NT2/D1 (cell line): ENCODE data around the gene PDK2.

Source experiments
- DNase-seq: peaks from one replicate; pipeline ENCODE4 v3.0.0-alpha.2; 2011; ENCODE audit warnings: low read depth, low spot score
- H3K27me3 ChIP-seq: 2 replicates; pipeline ENCODE4 v1.6.0; 2011; ENCODE audit warnings: mild to moderate bottlenecking; ENCODE audit not compliant: insufficient read length, insufficient read depth
- H3K36me3 ChIP-seq: 2 replicates; pipeline ENCODE4 v1.6.1; 2011; ENCODE audit warnings: mild to moderate bottlenecking, low read length, mixed read lengths; ENCODE audit not compliant: insufficient read depth, insufficient read length
- H3K4me1 ChIP-seq: 2 replicates; pipeline ENCODE4 v1.5.1; 2011; ENCODE audit not compliant: insufficient read depth, insufficient read length
- H3K4me3 ChIP-seq: 2 replicates; pipeline ENCODE4 v1.5.1; 2011; ENCODE audit warnings: low read depth; ENCODE audit not compliant: insufficient read length
- H3K9ac ChIP-seq: 2 replicates; pipeline ENCODE4 v1.6.0; 2011; ENCODE audit warnings: low read depth; ENCODE audit not compliant: insufficient read length
- H3K9me3 ChIP-seq: 2 replicates; pipeline ENCODE4 v1.5.1; 2011; ENCODE audit warnings: mild to moderate bottlenecking, low read length; ENCODE audit not compliant: insufficient read depth
- SUZ12 ChIP-seq: IDR thresholded peaks from 2 replicates; pipeline ENCODE4 v1.6.1; 2011; ENCODE audit not compliant: insufficient read length, insufficient read depth; ENCODE audit errors: extremely low read depth
- YY1 ChIP-seq: IDR thresholded peaks from 2 replicates; pipeline ENCODE4 v1.6.1; 2011; ENCODE audit not compliant: insufficient read length, insufficient read depth
- ZNF274 ChIP-seq: IDR thresholded peaks from 2 replicates; pipeline ENCODE4 v1.6.1; 2011; ENCODE audit warnings: mild to moderate bottlenecking, low read depth, low read length

PDK2 gene

DNA sequence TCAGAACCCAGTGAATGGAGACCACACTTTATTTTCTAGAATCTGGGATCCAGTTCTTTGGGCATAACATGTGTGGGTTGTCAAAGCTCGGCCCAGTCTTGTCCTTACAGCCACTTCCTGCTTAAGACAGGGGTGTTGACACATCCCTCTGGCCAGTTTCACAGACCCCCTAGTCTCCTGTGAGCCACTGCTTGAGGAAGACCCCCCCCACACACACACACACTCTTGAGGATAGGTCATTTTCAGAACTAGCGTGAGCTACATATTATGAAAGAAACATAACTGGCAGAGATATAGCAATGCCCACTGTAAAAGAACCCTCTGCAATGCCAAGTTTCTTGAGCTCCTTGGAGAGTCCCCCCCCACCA is 3.2 kb upstream of the PDK2 start:
- TF ChIP-seq YY1 (no peak), ZNF274 (no peak), SUZ12 (no peak)
- no peak overlapping the region for H3K9ac ChIP-seq
- no peak overlapping the region for H3K4me3 ChIP-seq
- peaks cover 3% of the 10 kb centered on the region for H3K27me3 ChIP-seq
- no peak for DNase-seq
- peaks cover 10% of the 10 kb centered on the region for H3K4me1 ChIP-seq
- H3K36me3 ChIP-seq, result peaks cover 32% of the 10 kb centered on the region
- no peaks in the 10 kb centered on the region for H3K9me3 ChIP-seq

DNA sequence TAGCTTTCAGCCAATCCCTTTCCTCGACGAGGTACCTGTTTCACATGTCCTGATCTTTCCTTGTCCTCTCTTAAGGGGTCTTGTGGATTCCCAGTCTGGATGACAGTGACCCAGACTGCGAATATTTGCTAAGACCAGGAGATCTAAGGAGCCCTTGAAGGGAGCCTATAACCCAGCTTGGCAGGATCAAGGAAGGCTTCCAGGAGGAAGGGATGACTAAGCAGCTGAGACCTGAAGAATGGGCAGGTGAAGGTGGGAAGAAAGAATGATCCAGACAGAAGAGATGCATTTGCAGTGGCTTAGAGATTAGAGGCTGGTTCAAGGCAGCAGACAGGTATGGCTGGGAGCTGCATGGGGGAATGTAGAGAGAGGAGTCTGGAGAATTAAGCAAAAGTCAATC is 1.9 kb upstream of the PDK2 start:
- no peaks in the 10 kb centered on the region for H3K9me3 ChIP-seq
- no peak overlapping the region for H3K9ac ChIP-seq
- TF ChIP-seq ZNF274 (no peak), SUZ12 (no peak), YY1 (no peak)
- peaks cover 7% of the 10 kb centered on the region for H3K4me1 ChIP-seq
- H3K27me3 ChIP-seq, result peaks cover 3% of the 10 kb centered on the region
- DNase-seq, result no peak
- H3K36me3 ChIP-seq, result peaks cover 26% of the 10 kb centered on the region
- no peak overlapping the region for H3K4me3 ChIP-seq

DNA sequence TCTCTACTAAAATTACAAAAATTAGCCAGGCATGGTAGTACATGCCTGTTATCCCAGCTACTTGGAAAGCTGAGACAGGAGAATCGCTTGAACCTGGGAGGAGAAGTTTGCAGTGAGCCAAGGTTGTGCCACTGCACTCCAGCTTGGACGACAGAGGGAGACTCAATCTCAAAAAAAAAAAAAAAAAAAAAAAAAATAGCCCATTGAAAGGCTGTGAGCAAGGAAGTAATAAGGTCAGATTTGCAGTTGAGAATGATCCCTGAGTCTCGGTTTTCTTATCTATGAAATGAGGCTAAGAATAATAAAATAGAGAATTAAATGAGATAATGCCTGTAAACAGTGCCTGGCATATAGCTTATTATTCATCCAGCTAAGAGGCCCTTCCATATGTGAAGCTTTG is 1.3 kb upstream of the PDK2 start:
- H3K4me3 ChIP-seq, result no peak overlapping the region
- no peak for DNase-seq
- H3K27me3 ChIP-seq, result peaks cover 3% of the 10 kb centered on the region
- peaks cover 7% of the 10 kb centered on the region for H3K4me1 ChIP-seq
- H3K36me3 ChIP-seq, result peaks cover 20% of the 10 kb centered on the region
- TF ChIP-seq ZNF274, result no peak
- no peak for TF ChIP-seq YY1
- TF ChIP-seq SUZ12, result no peak
- no peaks in the 10 kb centered on the region for H3K9me3 ChIP-seq
- no peak overlapping the region for H3K9ac ChIP-seq

- H3K36me3 ChIP-seq, result peaks cover 15% of the 10 kb centered on the region
- peaks cover 9% of the 10 kb centered on the region for H3K4me1 ChIP-seq
- no peaks in the 10 kb centered on the region for H3K9me3 ChIP-seq
- H3K9ac ChIP-seq, result peak overlapping the region; percentile 43
- DNase-seq, result peak; percentile 72
- no peak for TF ChIP-seq YY1
- no peak for TF ChIP-seq SUZ12
- no peak for TF ChIP-seq ZNF274
- peaks cover 3% of the 10 kb centered on the region for H3K27me3 ChIP-seq
- peak overlapping the region; percentile 24 for H3K4me3 ChIP-seq
Observed at GRCh38 chr17:50094243-50094752, 853 bp upstream of the PDK2 start.

DNA sequence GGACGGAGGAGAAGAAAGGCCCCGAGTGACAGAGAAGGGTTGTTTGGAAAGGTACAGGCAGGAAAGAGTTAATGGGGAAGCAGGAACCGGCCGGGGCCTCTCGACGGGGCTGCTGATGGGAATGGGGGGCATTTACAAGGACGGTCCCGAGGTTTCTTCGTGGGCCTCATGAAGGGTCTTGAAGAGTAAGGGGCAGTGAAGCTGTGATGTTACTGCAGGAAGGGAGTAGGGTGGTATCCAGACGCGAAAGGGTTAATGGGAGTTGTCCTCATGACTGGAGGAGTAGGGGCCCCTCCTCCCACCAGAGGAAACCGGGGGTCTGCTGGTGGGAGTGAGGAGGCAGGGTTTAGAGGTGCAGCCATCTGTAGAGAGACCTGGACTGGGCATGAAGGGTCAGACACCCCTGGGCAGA is 481 bp downstream of the PDK2 start:
- Histone ChIP-seq H3K4me3 (peak overlapping the region; percentile 82), H3K27me3 (peaks cover 3% of the 10 kb centered on the region), H3K4me1 (peaks cover 16% of the 10 kb centered on the region), H3K36me3 (peaks cover 7% of the 10 kb centered on the region), H3K9ac (peak overlapping the region; percentile 87), H3K9me3 (no peaks in the 10 kb centered on the region)
- no peak for DNase-seq
- no peak for TF ChIP-seq YY1
- no peak for TF ChIP-seq ZNF274
- TF ChIP-seq SUZ12, result no peak

GRCh38 chr17:50096092-50096491 is 941 bp downstream of the PDK2 start:
- no peaks in the 10 kb centered on the region for H3K9me3 ChIP-seq
- H3K27me3 ChIP-seq, result peaks cover 3% of the 10 kb centered on the region
- peak overlapping the region; percentile 82 for H3K4me3 ChIP-seq
- peaks cover 19% of the 10 kb centered on the region for H3K4me1 ChIP-seq
- no peak for DNase-seq
- peaks cover 4% of the 10 kb centered on the region for H3K36me3 ChIP-seq
- peak overlapping the region; percentile 87 for H3K9ac ChIP-seq
- TF ChIP-seq ZNF274 (no peak), SUZ12 (no peak), YY1 (no peak)

DNA sequence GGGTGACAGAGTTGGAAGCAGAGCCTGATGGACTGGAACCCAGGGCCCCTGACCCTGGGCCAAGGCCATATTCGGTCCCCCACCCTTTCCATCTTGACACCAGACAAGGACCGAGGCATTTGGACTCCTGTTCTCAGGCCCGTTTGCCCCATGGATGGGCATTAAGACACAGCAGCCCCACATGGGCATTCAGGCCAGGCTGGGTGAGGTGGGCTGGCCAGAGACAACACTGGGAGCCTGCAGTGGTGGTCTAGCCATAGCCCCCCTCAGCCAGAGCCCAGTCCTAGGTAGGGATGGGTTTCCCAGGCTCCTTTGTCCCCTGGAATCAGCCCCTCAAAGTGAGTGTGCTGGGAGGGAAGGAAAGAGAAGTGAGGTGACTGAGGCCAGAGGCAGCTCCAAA is 1.6 kb downstream of the PDK2 start:
- Histone ChIP-seq H3K4me1 (peaks cover 24% of the 10 kb centered on the region), H3K9ac (no peak overlapping the region), H3K4me3 (no peak overlapping the region), H3K27me3 (peaks cover 3% of the 10 kb centered on the region), H3K36me3 (no peaks in the 10 kb centered on the region), H3K9me3 (no peaks in the 10 kb centered on the region)
- TF ChIP-seq ZNF274 (no peak), YY1 (no peak), SUZ12 (no peak)
- no peak for DNase-seq
